ENCODE results near the gene SCAF4.
A peak's percentile ranks its signal among the peaks of the same experiment; 100 is the strongest.
"Not testable (repeated sequence)": the region's sequence is repeated elsewhere in the genome, so short reads cannot be mapped to it uniquely, and the experiment has no call there.

SCAF4 gene

DNA sequence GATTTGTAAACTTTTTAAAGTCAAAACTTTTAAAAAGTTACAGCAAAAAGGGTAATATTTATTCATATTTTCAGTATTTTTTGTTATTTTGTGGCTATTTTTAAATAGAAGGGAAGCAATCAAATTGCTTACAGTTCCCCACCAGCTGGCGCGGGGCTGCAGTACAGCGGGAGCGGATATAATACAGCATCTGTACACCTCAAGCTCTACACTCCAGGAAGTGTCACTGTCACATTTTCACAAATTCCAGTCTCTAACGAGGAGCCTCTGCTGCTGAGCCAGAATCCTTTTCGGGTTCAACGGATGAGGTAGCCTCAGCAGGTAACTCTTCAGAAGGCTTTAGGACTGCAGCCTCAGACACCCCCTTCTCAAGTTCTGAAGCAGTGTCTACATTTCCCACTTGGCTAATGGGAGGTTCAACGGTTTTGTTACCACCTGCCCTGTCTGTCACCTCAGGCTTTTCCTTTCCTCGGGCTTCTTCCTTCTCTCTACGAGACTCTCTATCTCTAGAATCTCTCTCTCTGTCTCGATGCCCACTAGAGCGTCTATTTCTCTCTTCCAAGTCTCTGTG lies 60.7 kb downstream of the SCAF4 start:
- no peak for DNase-seq (ENCODE audit: low read depth in 4 of 4, low spot score in 1 of 4)

GRCh38 chr21:31670070-31670469 lies 61.8 kb downstream of the SCAF4 start:
- no peak for DNase-seq (ENCODE audit: low read depth in 4 of 4, low spot score in 1 of 4)

DNA sequence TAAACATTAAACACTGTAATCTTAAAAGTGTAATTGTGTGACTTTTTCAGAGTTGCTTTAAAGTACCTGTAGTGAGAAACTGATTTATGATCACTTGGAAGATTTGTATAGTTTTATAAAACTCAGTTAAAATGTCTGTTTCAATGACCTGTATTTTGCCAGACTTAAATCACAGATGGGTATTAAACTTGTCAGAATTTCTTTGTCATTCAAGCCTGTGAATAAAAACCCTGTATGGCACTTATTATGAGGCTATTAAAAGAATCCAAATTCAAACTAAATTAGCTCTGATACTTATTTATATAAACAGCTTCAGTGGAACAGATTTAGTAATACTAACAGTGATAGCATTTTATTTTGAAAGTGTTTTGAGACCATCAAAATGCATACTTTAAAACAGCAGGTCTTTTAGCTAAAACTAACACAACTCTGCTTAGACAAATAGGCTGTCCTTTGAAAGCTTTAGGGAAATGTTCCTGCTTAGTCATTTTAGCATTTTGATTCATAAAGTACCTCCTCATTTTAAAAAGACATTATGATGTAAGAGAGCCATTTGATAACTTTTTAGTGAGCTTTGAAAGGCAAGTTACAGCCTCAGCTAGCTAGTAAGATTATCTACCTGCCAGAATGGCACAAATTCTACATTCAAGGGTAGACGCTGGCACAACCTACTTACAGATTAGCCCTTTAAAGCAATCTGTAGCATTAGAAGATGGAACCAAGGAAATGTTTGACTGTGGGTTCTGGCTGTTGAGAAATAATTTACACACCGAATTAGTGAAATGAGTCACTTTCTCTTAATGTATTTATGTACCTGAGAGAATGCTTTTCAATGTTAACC lies 63.0 kb downstream of the SCAF4 start:
- DNase-seq (ENCODE audit: low read depth in 4 of 4, low spot score in 1 of 4) = no peak

DNA sequence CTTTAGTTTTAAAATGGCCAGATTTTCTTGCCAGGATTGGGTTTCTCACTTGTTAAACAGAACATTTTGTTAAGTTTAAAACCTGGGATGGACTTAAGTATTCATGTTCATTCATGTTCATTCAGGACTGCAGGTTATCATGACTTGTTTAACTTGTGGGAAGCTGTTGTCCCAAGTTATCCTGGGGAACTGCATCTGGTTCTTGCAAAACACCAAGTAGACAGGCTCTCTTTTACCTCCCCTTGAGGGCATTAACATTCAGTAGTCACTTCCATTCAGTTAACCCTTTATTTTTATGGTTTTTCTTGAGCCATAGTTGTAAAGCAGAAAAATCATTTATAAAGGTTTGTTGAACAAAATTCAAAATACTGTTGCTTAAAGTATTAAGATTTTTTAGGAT lies 64.3 kb downstream of the SCAF4 start:
- no peak for DNase-seq (ENCODE audit: low read depth in 4 of 4, low spot score in 1 of 4)

DNA sequence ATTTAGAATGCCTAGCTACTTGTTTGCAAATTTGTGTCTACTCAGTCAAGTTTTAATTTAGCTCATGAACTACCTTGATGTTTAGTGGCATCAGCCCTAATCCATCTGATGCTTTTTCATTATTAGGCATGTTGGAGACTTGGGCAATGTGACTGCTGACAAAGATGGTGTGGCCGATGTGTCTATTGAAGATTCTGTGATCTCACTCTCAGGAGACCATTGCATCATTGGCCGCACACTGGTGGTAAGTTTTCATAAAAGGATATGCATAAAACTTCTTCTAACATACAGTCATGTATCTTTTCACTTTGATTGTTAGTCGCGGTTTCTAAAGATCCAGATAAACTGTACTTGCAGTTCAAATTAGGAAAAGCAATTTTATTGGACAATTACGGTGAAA lies 64.8 kb downstream of the SCAF4 start:
- no peak for DNase-seq (ENCODE audit: low read depth in 4 of 4, low spot score in 1 of 4)

DNA sequence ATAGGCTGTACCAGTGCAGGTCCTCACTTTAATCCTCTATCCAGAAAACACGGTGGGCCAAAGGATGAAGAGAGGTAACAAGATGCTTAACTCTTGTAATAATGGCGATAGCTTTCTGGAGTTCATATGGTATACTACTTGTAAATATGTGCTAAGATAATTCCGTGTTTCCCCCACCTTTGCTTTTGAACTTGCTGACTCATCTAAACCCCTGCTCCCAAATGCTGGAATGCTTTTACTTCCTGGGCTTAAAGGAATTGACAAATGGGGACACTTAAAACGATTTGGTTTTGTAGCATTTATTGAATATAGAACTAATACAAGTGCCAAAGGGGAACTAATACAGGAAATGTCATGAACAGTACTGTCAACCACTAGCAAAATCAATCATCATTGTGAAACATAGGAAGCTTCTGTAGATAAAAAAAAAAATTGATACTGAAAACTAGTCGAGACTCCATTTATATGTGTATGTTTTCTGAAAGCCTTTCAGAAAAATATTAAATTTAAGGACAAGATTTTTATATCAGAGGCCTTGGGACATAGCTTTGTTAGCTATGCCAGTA lies 65.4 kb downstream of the SCAF4 start:
- DNase-seq (ENCODE audit: low read depth in 4 of 4, low spot score in 1 of 4) = no peak

DNA sequence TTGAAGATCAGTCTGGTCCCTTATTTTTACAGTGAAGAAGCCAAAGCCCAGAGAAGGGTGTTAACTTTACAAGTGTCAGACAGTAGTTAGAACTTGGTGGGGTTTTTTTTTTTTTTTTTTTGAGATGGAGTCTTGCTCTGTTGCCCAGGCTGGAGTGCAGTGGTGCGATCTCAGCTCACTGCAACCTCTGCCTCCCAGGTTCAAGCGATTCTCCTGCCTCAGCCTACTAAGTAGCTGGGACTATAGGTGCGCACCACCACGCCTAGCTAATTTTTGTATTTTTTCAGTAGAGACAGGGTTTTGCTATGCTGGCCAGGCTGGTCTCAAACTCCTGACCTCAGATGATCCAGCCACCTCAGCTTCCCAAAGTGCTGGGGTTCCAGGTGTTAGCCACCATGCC lies 66.0 kb downstream of the SCAF4 start:
- DNase-seq (ENCODE audit: low read depth in 4 of 4, low spot score in 1 of 4) = not testable (repeated sequence)

- no peak for DNase-seq (ENCODE audit: low read depth in 4 of 4, low spot score in 1 of 4)
These were observed 66.5 kb downstream of the SCAF4 start for GRCh38 chr21:31665397-31665796.

- no peak for DNase-seq (ENCODE audit: low read depth in 4 of 4, low spot score in 1 of 4)
These were observed 68.2 kb downstream of the SCAF4 start for GRCh38 chr21:31663584-31664249.

GRCh38 chr21:31660591-31660990 lies 71.3 kb downstream of the SCAF4 start:
- no peak for DNase-seq (ENCODE audit: low read depth in 4 of 4, low spot score in 1 of 4)

- peak in 1 of 4 experiments; percentile 7 for DNase-seq (ENCODE audit: low read depth in 4 of 4, low spot score in 1 of 4)
These were observed 71.7 kb downstream of the SCAF4 start for GRCh38 chr21:31660259-31660565.

- peak; percentile 88 to 94 (median 90) for DNase-seq (ENCODE audit: low read depth in 4 of 4, low spot score in 1 of 4)
These were observed 72.2 kb downstream of the SCAF4 start, which contains the start of gene SOD1 for GRCh38 chr21:31659536-31660258. SOD1 (plus strand) TSS chr21:31659693; CDS start chr21:31659770, 77 bp downstream.

- DNase-seq (ENCODE audit: low read depth in 4 of 4, low spot score in 1 of 4) = no peak
These were observed 72.7 kb downstream of the SCAF4 start for GRCh38 chr21:31659286-31659535.

- no peak for DNase-seq (ENCODE audit: low read depth in 4 of 4, low spot score in 1 of 4)
These were observed 73.9 kb downstream of the SCAF4 start for GRCh38 chr21:31658053-31658452.

- peak in 3 of 4 experiments; percentile 10 to 58 (median 43) for DNase-seq (ENCODE audit: low read depth in 4 of 4, low spot score in 1 of 4)
These were observed 75.5 kb downstream of the SCAF4 start for GRCh38 chr21:31656199-31657095.

- not testable (repeated sequence) for DNase-seq (ENCODE audit: low read depth in 4 of 4, low spot score in 1 of 4)
These were observed 76.9 kb downstream of the SCAF4 start for GRCh38 chr21:31654821-31655580.

- DNase-seq (ENCODE audit: low read depth in 4 of 4, low spot score in 1 of 4) = no peak
These were observed 77.6 kb downstream of the SCAF4 start for GRCh38 chr21:31654340-31654739.

- DNase-seq (ENCODE audit: low read depth in 4 of 4, low spot score in 1 of 4) = not testable (repeated sequence)
These were observed 80.4 kb downstream of the SCAF4 start for GRCh38 chr21:31651491-31651890.

DNA sequence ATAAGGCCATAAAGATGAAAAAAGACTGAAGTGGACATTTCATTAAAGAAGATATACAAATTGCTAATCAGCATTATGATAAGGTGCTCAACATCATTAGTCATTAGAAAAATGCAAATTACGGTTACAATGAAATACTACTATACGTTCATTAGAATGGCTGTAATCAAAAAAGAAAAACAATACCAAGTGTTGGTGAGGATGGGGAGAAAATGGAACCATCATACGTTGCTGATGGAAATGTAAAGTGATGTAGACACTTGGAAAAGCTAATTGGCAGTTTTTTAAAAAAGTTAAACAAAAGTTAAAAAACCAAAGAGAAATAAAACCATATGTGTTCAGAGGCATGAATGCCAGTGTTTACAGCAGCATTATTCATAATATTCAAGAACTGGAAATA lies 81.0 kb downstream of the SCAF4 start:
- DNase-seq (ENCODE audit: low read depth in 4 of 4, low spot score in 1 of 4) = no peak

- no peak for DNase-seq (ENCODE audit: low read depth in 4 of 4, low spot score in 1 of 4)
These were observed 84.3 kb downstream of the SCAF4 start for GRCh38 chr21:31647650-31648049.
